Hematopoietic multipotent progenitor cell (in vitro differentiated cells): ENCODE measurements around the gene MYL12B. TPM values are rescaled to one million over a fixed set of nuclear protein-coding genes. Genes with fewer than 3 reads are reported as not detected.
"Not testable (repeated sequence)": the region's sequence is repeated elsewhere in the genome, so short reads cannot be mapped to it uniquely, and the experiment has no call there.

ENCODE experiments used
- DNase-seq, 3 donors: peaks; one replicate each; pipeline ENCODE4 v3.0.0-alpha.2; 2011 to 2015; ENCODE audit warnings: low read depth in 2 of 3, low spot score in 2 of 3
- total RNA-seq: library from RNA; depleted of rRNA; stranded (reverse); fragments of >200 nt; gene quantifications from one replicate; pipeline ENCODE4 v1.2.3, GENCODE V29; 2012

The MYL12B gene
- total RNA-seq, 1 donor, result 141 TPM

DNA sequence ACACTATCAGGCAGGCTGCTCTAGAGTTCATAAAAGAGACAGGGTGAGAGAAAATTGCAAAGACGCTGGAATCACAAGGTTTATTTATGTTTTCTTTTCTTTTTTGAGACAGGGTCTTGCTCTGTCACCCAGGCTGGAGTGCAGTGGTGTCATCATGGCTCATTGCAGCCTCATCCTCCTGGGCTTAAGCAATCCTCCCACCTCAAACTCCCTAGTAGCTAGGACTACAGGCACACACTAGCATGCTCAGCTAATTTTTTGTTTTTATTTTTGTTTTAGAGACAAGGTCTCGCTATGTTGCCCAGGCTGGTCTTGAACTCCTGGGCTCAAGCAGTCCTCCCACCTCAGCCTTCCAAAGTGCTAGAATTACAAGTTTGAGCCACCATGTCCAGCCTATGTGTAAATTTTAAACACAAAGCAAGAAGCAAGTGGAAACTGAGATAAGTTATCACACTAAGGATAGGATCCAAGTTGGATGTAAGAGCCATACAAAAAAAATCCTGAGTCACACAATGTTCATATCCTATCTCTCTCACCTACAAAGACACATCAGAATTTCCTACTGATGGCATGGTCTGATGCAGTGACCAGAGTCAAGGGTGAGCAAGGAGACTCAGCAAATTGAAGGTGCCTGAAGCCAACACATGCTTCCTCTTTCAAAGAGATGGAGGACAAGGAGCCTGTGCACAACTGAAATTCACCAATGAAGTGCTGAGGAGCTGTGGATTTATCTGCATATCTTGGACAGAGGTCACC, 31.4 kb downstream of the MYL12B start:
- no peak for DNase-seq

DNA sequence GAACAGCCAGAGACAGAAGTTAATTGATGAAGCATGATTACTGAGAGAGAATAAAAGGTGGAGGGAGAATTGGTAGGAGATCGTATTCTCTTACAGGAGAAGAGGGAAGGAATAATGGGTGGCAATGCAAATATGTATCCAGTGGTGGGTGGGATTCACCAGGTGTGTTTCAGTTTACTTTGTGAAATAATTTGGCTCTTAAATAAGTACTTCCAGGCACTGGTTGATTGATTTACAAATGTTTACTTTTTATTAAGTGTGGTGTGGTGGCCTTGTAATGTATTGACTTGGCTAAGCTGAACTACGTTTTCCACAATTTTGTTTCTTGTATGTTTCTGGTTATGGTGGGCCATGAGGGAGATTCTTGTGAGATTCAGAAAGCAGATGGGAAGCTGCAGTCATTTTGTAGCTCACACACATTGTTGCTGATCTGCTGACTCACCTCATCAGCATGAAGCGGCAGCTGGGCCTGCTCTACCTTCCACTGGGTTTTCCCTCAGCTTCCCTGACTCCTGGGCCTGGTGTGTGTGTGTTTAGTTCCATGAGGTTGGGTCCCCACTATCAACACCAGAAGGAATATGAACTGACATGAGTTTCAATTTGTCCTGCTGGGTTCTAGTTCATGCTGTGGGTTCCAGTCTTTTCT, 32.6 kb downstream of the MYL12B start:
- DNase-seq, result no peak

GRCh38 chr18:3297025-3297984, 35.4 kb downstream of the MYL12B start:
- DNase-seq, result peak; percentile 68 to 96 (median 91)

DNA sequence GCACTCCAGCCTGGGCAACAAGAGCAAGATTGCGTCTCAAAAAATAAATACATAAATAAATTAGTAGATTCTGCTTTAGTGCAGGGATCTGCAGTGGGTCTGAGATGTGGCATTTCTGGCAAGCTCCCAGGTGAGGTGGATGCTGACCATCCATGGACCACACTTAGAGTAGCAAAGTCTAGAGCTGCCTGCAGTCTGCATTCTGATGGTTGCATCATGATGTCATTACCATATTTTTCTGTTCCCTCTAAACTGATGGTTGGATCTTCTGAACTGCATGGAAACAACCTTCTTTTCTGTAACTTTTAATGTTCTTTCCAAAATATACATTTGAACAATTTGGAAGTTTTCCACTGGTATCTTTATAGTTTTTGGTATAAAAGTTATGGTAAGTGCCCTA, 42.9 kb downstream of the MYL12B start:
- no peak for DNase-seq

DNA sequence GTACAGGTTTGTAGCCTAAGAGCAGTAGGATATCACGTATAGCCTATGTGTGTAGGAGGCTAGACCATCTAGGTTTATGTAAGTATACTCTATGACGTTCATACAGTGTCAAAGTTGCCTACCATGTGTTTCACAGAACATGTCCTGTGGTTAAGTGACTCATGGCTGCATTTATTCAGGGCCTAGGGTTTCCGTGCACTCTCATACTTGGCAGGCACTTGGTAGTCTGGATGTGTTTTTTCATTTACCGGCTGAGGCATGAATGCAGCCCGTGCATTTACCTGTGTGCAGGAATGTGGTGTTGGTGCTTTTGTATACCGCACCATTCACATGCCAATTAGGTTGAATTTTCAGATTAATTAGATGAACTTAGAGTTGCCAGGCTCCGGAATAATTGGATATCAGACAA, 43.4 kb downstream of the MYL12B start:
- DNase-seq, result no peak

- DNase-seq, result no peak
Observed at GRCh38 chr18:3305933-3306332, 44.0 kb downstream of the MYL12B start.

- no peak for DNase-seq
Observed at GRCh38 chr18:3306391-3306790, 44.5 kb downstream of the MYL12B start.

- DNase-seq, result no peak
Observed at GRCh38 chr18:3313685-3314084, 51.8 kb downstream of the MYL12B start.

DNA sequence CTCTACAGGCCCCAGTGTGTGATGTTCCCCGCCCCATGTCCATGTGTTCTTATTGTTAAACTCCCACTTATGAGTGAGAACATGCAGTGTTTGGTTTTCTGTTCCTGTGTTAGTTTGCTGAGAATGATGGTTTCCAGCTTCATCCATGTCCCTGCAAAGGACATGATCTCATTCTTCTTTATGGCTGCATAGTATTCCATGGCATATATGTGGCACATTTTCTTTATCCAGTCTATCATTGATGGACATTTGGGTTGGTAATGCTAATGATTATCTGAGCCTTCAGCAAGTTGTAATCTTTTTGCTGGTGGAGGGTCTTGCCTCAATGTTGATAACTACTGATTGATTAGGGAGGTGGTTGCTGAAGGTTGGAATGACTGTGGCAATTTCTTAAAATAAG, 53.4 kb downstream of the MYL12B start:
- not testable (repeated sequence) for DNase-seq

DNA sequence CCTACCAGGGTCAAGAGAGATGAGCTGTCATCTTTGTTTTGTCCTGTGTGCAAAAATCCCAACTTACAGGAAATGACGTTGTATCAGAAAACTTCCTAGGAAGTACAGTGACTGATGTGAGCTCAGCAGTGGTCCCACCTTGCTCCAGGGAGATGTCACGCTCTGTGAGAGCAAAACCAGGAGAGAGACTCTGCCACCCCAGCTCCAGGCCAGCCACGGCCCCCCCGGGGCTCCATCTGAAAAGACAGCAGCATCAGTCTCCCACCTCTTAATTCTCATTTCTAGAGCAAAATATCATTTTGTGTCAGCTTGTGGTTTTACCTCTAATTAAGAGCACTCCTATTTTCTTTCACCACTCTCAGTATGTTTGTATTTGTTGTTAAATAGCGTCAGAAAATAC, 57.5 kb downstream of the MYL12B start:
- DNase-seq, result no peak

DNA sequence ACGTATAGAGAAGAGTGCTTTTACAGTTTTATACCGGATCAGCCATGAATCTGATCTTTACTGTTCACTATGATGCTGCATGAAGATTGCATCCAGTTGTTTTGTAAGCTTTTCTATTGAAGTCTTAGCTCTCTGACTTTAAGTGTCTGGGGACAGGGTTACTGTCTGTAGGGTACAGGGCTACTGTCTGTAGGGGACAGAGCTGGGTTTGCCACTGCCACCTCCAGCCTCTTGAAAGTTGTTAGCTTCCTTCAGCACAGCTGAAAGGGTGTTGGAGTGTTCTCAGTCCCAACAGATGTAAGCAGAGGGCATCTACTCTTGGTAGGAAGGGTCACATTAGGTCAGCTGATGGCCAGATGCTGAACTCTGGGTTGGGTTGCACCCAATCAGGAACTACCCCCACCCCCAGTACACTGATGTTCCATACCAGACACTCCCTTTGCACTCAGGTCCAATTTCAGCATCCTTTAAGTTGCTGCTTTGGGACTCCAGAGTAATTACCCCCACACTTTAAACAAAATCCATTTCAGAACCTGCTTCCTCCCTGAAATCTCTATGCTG, 58.0 kb downstream of the MYL12B start:
- DNase-seq, result no peak

DNA sequence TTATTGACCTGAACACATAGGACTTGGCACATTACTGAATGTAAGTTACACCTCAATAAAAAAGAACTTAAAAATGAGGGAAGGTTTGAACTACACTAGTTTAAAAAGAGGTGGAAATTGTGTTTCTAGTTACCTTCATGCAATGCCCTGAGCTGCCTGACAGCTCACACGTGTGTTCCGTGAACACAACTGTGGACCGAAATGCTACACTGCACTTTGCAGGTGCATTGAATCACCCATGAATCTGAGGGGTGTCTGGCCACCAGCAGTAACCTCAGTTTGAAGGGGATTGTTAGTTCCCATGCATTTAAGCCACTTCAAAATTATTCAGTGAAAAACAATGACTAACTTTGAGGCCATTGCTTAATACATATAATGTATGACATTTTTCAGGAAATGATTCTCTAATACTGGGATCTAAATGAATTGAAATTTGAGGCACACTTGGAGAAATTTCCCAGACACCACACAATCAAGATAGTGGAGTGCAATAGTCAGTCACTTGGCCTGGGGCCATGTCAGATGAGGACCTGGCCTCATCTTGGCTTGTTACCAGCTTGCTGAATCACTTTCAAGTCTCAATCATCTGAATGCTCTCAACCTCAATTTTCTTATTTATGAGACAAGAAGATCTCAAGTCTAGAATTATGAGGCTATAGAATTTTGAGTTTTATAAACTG, 59.3 kb downstream of the MYL12B start:
- DNase-seq, result peak in 2 of 3 donors; percentile 4 to 19

GRCh38 chr18:3323900-3324299, 62.0 kb downstream of the MYL12B start:
- peak in 2 of 3 donors; percentile 5 to 33 for DNase-seq

Other genes starting within 250 kb of the MYL12B start
- 38.2 TPM for gene LPIN2, start 249.0 kb upstream of the MYL12B start, total RNA-seq
- gene MYOM1, start 42.2 kb upstream of the MYL12B start, total RNA-seq, result 0.27 TPM
- 109 TPM for gene MYL12A, start 14.3 kb upstream of the MYL12B start, total RNA-seq
- 56.0 TPM for gene TGIF1, start 188.0 kb downstream of the MYL12B start, total RNA-seq